Tongue (tissue), 2 donors: Measurements from ENCODE around the gene KRT85. TPM values are rescaled to one million over a fixed set of nuclear protein-coding genes. Genes with fewer than 3 reads are reported as not detected.
A peak's percentile ranks its signal among the peaks of the same experiment; 100 is the strongest.

Source experiments
- DNase-seq: peaks from one replicate; pipeline ENCODE4 v3.0.0-alpha.2; 2015
- total RNA-seq: library from RNA; depleted of rRNA; stranded (reverse); fragments of >200 nt; gene quantifications from one replicate; pipeline ENCODE4 v1.2.3, GENCODE V29; 2014

KRT85 gene
- total RNA-seq, result not detected

DNA sequence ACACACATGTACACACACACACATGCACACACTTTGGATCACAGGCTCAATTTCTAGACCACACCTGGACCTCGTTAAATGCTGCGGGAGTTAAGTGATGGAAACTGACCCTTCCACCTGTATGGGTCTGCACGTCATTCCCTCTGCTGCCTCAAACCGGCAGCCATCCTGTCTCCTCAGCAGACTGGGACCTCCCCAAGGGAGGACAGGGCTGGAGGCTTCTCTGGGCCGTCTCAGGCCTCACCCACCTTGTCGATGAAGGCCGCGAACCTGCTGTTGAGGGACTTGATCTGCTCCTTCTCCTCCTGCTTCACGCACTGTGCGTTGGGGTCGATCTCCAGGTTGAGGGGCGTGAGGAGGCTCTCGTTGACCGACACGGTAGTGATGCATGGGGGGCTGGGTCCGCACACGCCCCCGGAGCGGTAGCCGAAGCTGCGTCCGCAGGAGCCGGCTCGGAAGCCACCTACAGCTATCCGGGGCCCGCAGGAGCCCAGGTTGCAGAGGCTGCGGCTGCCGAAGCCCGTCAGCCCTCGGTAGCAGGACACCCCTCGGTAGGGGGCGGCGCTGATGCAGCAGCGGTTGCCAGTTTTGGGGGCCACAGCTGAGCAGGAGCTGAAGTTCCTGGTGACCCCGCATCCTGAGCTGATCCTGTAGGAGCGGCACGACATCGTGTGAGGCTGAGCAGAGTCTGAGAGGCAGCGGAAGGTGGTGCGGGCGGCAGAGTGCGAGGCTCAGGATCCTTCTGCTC is at the start of gene KRT85:
KRT85 (minus strand) TSS at position 744 of the 748 bp plus-strand sequence; CDS start at position 668, 76 bp downstream.
- DNase-seq, result no peak

DNA sequence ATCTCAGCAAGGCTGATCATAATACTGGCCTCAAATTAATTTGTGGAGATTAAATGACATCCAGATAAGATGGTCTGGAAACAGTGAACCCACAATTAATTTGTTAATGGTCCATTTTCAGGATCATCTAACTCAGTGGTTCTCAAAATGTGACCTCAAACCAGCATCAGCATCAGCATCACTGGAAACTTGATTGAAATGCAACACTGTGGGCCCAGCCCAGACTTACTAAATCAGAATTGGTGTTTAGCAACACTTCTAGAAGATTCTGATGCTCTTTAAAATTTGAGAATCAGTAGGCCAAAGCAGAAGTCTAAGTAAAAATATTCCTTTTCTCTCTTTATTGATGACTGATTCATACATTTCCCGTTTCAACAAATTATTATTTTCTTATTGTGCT is 49.5 kb upstream of the KRT85 start:
- DNase-seq, result no peak

DNA sequence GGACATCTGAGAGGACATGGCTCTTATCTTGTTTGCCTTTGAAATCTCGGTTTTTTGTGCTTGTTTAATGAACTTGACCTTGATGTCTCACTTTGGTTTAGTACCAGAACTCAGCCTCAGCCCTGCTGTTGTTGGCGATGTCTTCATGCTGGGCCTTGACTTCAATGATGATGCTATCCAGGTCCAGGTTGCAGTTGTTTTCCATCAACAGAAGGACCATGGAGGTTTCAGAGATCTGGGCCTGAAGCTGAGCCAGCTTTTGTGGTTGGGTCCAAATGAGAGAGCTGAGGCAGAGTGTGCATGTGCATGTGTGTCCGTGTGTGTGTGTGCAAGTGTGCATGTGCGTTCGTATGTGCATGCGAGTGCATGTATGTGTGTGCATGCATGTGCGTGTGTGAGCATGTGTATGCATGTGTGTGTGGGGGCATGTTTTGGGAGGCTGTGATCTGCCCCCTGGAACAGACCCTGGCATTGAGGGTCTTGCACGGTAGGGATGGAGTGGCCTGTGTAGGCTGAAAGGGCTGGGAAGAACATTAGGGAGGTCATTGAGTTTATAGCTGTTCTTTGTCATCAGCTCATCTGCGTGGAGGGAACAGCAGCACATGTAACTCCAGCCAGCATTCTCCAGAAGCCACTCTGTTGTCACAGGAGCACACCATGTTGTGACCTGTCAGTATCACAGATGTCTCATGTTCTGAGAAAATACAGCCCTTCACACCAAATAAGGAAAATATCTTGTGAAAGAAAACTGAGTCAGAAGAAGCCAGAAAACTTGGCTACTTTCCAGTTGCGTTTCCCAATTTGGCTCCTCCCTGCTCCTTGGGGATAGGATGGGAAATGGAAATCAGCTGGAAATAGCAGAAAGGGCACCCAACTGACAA is 48.8 kb upstream of the KRT85 start:
- peak; percentile 72 for DNase-seq

DNA sequence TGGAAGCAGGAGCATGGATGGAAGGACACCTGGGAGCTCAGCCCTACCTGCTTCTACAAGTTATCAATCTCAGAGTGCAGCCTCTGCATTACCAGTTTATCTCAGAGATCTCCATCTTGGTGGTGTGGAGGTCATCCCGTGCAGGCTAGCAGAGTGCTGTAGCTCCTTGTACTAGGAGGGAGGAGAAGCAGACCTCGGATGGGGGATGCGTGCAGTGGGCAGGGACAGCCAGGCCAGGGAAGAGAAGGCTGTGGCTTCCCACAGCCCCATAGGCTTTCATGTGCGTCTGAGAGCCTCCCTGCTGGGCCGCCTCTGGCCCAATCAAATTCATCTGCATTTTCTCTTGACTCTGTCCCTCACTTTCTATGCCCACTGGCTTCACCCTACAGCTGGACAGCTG is 47.7 kb upstream of the KRT85 start:
- DNase-seq, result no peak

DNA sequence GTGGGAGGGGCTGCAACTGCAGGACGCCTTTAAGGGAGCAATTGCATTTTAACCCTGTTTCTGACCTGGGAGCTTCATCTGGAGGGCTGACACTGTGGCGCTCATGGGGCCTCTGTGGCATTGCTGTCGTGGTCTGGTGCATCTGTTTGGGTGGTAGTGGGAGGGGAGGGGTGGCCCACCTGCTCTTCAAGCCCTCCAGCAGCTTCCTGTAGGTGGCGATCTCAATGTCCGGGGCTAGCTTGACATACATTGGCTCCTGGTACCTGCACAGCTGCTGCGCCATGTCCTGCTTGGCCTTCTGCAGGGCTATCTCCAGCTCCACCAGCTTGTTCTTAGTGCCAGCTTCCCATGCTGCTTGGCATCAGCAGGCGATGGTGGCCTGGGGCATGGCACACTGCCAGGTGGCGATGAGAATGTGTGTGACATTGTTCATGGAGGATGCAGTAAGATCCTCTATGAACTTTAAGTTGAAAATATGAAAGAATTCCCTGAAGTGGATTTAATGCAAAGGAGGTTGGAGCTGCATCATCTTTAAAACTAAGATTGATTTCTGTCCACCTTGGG is 46.6 kb upstream of the KRT85 start:
- DNase-seq, result no peak

DNA sequence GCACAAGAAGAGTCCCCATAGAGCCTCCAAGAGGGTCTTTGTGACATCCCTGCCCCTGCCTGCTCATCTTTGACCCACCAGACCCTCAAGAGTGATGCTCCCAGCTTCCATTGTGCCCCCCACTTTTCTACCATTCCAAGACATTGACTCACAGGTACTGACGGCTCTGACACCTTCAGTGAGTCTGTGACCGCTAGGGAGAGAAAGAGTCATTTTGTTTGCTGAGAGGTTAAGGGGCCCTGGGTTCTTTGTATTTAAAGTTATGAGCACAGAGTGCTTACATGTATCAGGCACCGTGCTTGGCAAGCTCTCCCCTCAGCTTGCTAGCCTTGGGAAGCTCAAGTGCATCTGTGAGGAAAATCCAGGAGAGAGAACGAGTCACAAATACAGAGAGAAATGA is 45.9 kb upstream of the KRT85 start:
- DNase-seq, result no peak

DNA sequence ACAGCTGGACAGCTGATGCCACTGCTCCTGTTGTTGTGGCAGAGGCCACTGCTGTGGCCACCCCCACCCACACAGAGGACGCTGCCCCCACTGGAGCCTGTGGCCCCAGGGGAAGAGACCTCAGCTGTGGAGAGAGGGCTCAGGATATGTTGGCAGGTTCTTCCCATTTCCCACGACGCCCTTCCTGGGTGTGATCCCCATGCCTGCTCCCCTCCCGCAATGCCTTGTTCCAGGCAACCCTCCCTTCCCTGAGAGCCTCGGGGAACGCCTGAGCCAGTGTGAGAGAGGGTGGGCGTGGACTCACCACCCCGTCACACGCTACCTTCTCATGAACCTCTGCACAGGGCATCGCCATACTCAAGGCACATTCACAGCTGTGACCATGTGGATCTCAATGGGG is 44.5 kb upstream of the KRT85 start:
- DNase-seq, result no peak

DNA sequence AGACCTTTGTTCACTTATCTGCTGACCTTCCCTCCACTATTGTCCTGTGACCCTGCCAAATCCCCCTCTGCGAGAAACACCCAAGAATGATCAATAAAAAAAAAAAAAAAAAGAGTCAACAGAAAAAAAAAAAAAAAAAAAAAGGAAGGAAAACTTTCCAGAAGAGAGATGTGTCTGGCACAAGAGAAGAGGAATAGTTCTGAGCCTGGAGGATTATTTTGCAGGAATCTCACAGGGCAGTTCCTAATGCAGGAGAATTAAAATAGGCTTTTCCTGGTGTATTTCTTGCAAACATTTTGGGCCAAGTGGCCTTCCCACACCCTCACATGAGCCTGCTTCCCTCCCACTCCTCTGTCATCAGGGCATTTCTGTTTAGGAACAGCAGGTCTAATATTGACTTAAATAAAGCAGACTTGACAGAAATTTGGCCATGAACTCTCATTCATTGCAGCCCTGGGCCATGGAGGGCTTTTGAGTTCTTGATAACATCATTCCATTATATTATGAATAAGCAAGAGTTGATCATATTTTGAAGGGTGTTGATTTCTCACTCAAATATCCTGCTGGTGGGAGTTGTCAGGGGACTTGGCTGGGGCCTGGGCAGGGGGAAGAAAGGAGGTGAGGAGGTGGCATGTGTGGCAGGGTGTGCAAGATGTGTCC is 43.4 kb upstream of the KRT85 start:
- peak; percentile 38 for DNase-seq

DNA sequence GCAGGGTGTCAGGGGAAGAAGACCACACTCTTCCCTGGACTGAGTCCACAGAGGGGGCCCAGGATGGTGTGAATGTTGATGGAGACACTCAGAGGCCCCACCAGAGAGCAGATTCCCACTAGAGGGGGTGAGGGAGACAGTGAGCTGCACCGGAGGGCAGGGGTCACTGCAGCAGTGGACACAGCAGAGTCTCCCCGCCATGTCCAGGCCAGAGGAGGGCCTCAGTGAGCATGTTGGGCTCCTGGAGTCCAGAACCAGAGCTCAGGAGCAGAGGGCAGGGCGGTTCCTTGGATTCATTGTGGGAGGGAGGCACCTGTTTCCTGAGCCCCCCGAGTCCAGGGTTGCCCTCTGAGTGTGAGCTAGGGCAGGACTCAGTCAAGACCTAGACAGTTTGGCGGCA is 40.6 kb upstream of the KRT85 start:
- DNase-seq, result no peak

DNA sequence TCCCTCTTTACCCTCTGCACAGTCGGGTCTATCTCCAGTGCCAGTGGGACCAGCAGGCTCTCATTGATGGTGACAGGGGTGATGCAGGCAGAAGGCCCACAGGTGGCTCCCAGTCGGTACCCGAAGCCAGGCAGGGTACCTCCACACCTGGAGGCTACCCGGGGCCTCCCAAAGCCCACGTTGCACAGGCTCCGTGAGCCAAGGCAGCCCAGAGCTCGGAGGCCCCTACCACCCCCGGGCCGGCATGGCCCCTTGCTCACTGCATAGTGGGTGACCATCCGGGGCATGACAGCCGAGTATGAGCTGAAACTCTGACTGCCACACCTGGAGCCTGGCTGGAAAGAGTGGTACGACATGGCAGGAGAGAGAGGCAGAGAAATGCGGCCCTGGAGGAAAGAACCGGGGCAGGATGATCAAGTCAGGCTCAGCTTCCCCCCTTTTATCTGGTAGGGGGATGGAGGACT is 38.7 kb upstream of the KRT85 start, which contains the start of gene KRT82:
KRT82 (minus strand) TSS at position 414 of the 464 bp plus-strand sequence; CDS start at position 356, 58 bp downstream.
- no peak for DNase-seq

DNA sequence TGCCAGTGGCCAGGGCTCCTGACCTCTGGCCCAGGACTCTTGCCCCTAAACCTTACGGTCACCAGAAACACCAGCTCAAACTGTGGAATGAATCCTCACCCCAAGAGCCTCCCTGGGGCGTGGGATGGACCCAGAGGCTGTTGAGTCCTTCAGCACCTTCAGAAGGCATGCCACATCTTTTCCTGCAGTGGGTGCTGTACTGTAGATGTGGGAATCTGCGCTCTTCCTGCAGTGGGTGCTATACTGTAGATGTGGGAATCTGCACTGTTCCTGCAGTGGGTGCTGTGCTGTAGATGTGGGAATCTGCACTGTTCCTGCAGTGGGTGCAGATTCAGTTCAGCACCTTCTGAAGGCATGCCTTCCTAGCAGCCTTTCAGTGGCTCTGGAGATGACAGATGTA is 37.7 kb upstream of the KRT85 start:
- no peak for DNase-seq

DNA sequence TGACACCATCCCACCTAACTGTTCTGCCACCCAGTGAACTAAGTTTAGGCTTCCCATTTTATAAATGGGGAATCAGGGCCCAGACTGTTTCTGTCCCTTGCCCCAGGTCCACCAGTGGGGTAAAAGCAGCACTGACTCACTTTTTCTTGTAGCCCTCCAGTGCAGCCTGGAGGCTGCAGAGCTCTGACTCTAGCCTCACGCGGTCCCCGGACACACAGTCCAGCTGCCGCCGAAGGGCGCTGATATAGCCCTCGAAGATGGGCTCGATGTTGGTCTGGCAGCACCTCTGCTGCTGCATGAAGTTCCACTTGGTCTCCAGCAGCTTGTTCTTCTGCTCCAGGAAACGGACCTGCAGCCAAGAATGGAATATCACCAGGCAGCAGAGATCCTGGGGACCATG is 36.3 kb upstream of the KRT85 start:
- DNase-seq, result no peak

DNA sequence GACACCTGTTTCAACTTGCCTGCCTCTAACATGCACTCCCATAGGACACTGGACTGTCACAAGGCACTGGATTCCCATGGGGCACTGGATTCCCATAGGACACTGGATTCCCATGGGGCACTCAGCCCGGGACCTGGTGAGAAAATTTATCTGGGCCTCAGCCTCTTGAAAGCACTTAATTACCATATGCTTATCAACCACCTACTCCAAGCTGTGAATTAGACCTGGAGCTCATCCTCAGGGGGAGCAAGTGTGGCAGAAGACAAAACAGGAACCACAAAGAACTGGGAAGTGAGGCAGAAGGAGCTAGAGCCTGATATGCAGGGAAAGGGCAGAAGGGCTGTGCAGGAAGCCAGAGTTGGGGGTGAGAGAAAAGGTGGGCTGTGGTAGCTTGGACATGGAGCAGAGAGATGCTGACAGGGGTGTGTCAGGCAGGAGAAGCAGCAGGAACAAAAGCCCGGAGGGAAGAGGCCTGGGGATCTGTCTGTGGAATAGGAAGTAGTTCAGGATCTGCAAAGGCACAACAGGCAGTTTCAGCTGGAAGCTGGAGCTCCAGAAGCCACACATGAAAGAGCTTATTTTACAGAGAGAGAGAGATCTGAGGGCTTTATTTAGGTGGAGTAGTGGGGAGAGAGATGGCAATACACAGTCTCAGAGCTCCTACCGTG is 35.7 kb upstream of the KRT85 start:
- no peak for DNase-seq

DNA sequence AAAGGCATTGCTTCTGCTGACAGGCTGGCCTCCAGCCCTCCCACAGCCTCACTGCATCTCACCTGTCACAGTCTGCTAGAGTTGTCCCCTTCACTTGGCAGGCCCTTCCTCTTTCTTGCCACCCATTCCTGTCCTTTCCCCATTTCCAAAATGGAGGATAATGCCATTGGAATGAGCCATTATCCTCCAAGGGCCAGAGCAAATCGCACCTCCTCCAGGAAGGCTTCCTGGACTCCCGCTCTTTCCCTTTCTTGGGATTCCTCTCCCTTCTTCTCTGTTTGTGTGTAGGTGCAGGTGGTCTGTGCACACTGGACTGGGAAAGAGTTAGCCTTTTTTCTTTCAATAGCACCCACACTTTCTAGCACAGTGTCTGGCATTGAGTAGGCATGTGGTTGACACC is 35.1 kb upstream of the KRT85 start:
- no peak for DNase-seq

DNA sequence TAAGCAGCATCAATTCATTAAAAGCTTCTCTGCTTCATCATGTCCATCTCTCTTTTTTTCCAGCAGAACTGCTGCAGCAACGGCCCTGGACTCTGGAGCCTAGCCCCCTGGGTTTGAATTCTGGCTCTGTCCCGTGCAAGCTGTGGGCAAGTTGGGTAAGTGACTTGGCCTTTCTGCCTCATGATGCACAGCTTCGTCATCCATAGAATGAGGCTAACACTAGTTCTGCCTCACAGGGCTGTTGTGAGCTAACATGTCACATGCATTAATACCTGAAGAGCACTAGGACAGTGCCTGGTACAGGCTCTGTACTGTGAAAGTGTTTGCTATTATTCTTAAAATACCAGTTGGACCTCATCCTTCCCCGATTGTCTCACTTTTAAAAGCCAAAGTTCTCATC is 34.6 kb upstream of the KRT85 start:
- DNase-seq, result no peak

DNA sequence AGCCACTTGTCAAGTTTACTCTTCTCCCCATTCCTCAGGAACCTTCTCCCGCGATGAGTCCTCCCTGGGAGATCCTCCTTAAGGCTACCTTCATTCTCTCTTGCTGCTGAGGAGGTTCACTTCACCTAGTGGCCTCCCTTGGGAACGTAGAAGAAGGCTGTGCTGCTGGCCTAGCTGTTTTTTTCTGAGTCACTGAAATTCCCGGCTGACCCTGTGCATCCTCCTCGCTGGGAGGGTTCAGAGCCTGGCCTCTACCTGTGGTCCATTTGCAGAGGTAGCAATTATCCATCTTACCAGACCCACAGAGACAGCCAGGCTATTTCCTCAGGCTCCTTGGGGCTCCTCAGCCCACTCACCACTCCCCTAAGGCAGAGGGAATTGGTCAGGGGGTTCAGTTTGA is 34.2 kb upstream of the KRT85 start:
- DNase-seq, result no peak

DNA sequence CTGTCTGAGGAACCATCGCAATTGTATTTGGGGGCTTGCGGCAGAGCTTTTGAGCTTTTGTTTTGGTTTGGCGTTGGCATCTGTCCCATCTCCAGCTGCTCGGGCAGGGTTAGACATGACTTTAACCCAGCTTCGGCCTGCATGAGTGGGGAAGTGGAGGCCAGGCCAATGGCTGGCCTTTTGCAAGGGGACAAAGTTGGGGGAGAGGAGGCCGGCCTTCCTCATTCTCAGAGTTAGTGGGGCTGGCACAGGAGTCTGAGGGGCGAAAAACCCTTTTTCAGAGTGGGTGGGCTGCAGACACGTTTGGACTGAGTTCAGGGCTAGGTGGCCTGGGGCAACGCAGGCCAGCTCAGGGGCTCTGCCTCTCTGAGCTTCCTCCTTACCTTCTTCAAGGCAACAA is 33.6 kb upstream of the KRT85 start:
- DNase-seq, result no peak

DNA sequence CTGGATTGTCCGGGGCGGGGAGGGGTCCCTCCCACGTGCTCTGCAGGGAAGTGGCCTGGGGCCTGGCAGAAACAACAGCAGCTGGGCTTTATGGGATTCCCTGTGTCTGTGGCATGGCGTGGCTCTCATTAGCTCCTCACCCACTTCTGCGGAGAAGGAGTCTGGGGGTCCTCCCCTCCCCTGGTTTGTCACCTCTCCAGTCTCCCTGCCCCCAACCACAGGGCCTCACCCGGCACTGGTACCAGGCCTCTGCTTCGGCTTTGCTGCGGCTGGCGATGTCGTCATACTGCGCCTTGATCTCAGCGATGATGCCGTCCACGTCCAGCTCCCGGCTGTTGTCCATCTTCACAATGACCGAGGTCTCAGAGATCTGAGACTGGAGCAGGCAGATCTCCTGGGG is 32.5 kb upstream of the KRT85 start:
- no peak for DNase-seq

DNA sequence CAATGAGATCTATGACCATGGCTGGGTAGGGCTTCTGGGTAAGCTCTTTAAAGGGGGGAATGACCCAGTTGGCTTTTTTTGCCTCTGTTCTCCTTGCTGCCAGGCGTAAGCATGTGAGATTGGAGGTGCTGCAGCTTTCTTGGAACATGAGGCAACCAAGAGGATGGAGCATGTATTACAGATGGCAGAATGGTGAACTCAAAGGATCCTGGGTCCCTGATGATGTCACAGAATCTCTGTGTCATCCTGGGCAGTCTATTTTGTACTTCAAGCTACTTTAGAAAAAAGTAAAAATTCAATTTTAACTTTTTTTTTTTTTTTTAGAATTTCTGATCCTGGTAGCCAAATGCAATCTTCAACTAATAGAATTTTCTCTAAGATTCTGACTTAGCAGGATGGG is 30.9 kb upstream of the KRT85 start:
- no peak for DNase-seq

DNA sequence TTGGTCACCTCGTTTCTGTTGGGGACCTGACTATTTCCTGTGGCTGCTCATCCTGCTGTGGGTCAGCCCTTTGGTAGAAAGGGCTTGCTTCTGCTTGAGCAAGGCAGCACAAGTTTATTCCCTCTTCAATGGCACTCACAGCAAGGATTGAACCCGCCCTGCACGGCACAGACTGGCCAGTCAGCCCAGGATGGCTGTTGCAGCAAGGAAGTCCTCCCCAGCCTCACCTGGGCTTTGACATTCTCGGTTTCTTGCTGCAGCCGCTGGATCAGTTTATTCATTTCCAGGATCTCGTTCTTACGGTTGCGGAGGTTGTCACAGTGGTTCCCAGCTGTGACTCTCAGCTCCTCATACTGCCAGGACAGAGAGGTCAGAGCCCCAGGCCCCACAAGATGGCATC is 29.4 kb upstream of the KRT85 start:
- no peak for DNase-seq

DNA sequence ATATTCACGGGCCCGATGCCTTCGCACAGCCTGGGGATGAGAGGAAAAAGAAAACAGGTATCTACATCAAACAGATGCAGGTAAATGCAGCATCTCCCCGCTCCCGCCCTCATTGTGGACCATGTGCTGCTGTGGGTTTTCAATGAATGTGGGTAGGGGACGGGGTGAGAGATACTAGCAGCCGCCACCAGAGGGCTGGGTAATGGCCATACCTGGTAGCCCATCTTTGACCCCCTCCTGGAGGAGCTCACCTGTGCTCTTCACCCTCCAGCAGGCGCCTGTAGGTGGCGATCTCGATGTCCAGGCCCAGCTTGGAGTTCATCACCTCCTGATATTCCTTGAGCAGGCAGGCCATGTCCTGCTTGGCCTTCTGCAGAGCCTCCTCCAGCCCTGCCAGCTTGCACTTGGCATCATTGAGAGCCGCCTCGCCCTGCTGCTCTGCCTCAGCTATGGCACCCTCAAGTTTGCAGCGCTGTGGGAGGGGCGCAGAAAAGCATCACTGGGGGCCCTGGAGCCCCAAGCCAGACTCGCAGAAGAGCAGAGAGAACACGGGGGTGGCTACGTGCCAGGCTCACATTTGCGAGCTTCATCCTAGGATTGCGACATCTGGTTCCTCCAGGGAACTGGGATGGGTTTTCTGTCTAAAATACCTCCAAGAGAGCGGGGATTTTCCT is 28.6 kb upstream of the KRT85 start:
- DNase-seq, result no peak
